A673 (cell line): Measurements from ENCODE around the gene PTTG2.

Source experiments
- CTCF ChIP-seq: fragments of 300-800, 200-600 bp; sonication (generic); conservative IDR thresholded peaks from 2 replicates; pipeline ENCODE4 v1.5.1; 2017; ENCODE audit warnings: low read depth, mild to moderate bottlenecking, antibody characterized with exemption, low read length, moderate library complexity, mixed read lengths
- EZH2 ChIP-seq: fragments of 200-600 bp; sonication (generic); IDR thresholded peaks from 2 replicates; pipeline ENCODE4 v1.6.1; 2017; ENCODE audit warnings: borderline replicate concordance, low read depth, mild to moderate bottlenecking, mixed read lengths, antibody characterized with exemption, low read length; ENCODE audit not compliant: poor library complexity, severe bottlenecking

- TF ChIP-seq CTCF = no peak
- no peak for TF ChIP-seq EZH2
Observed at GRCh38 chr4:37981425-37981824, 21.2 kb downstream of the PTTG2 start.
